Left lobe of liver (tissue), 2 donors: ENCODE results near the gene ONECUT2. TPM values are rescaled to one million over a fixed set of nuclear protein-coding genes. Genes with fewer than 3 reads are reported as not detected.
A peak's percentile ranks its signal among the peaks of the same experiment; 100 is the strongest.

Experiments
- ATAC-seq: fragments of 200-7000 bp; cut with Tn5 transposase; one replicate; pipeline ENCODE4 v1.9.1; 2020; ENCODE audit warnings: mild to moderate bottlenecking, moderate library complexity
- DNase-seq: peaks from one replicate; pipeline ENCODE4 v3.0.0-alpha.2; 2020; ENCODE audit warnings: low spot score
- total RNA-seq: library from RNA; stranded (reverse); gene quantifications from one replicate; pipeline ENCODE4 v1.2.1, GENCODE V29; 2021
- donor health status: DM: no; HTN: no; CAD: no; lungs with moderate emphysema.
- donor health status: DM: no; HTN: yes; CAD: no.

The ONECUT2 gene
- total RNA-seq, 1 donor from 2014 or later = 20.5 TPM

GRCh38 chr18:57430079-57431001 lies 4.8 kb upstream of the ONECUT2 start:
- peak; percentile 2 for ATAC-seq

GRCh38 chr18:57431002-57431382 lies 4.2 kb upstream of the ONECUT2 start:
- DNase-seq (no peak), ATAC-seq (no peak)

More at GRCh38 chr18:57430079-57431001, 4.8 kb upstream of the ONECUT2 start:
- no peak for DNase-seq

GRCh38 chr18:57431467-57432080 lies 3.6 kb upstream of the ONECUT2 start:
- DNase-seq = no peak
- ATAC-seq = no peak

- no peak for ATAC-seq
- DNase-seq = no peak
Observed at GRCh38 chr18:57432140-57432539, 3.0 kb upstream of the ONECUT2 start.

GRCh38 chr18:57432751-57433400 lies 2.3 kb upstream of the ONECUT2 start:
- DNase-seq = no peak
- ATAC-seq = no peak

- no peak for ATAC-seq
- DNase-seq = no peak
Observed at GRCh38 chr18:57433482-57433881, 1.7 kb upstream of the ONECUT2 start.

- DNase-seq = peak; percentile 56
- ATAC-seq = peak; percentile 5
Observed at GRCh38 chr18:57433934-57434535, 1.1 kb upstream of the ONECUT2 start.

GRCh38 chr18:57435846-57436190 lies 644 bp downstream of the ONECUT2 start:
- ATAC-seq (no peak), DNase-seq (no peak)

GRCh38 chr18:57436191-57436964 lies 1.2 kb downstream of the ONECUT2 start:
- ATAC-seq (no peak), DNase-seq (peak; percentile 53)

- DNase-seq = no peak
Observed at GRCh38 chr18:57436965-57437333, 1.8 kb downstream of the ONECUT2 start.

GRCh38 chr18:57437402-57437765 lies 2.2 kb downstream of the ONECUT2 start:
- ATAC-seq (peak; percentile 9), DNase-seq (peak; percentile 61)

More at GRCh38 chr18:57436965-57437333, 1.8 kb downstream of the ONECUT2 start:
- no peak for ATAC-seq

GRCh38 chr18:57437766-57438671 lies 2.8 kb downstream of the ONECUT2 start:
- DNase-seq (peak; percentile 81), ATAC-seq (peak; percentile 65)

- ATAC-seq = no peak
- no peak for DNase-seq
Observed at GRCh38 chr18:57438743-57439608, 3.8 kb downstream of the ONECUT2 start.

GRCh38 chr18:57439609-57439968 lies 4.4 kb downstream of the ONECUT2 start:
- ATAC-seq (no peak), DNase-seq (no peak)

GRCh38 chr18:57439985-57440330 lies 4.8 kb downstream of the ONECUT2 start:
- ATAC-seq (no peak), DNase-seq (no peak)

GRCh38 chr18:57440331-57441070 lies 5.3 kb downstream of the ONECUT2 start:
- no peak for ATAC-seq
- no peak for DNase-seq

- no peak for ATAC-seq
- no peak for DNase-seq
Observed at GRCh38 chr18:57441071-57441794, 6.1 kb downstream of the ONECUT2 start.
